Stimulated activated CD4-positive, alpha-beta T cell treated with anti-CD3 and anti-CD28 coated beads, Interleukin-2, amount 100 ng/mL, for 48 hours (primary cell): ENCODE results near the gene CYB561D1.
A peak's percentile ranks its signal among the peaks of the same experiment; 100 is the strongest.
"Not testable (repeated sequence)": the region's sequence is repeated elsewhere in the genome, so short reads cannot be mapped to it uniquely, and the experiment has no call there.

Experiments
- DNase-seq, 2 donors: peaks; one replicate each; pipeline ENCODE4 v3.0.0-alpha.2; 2020

CYB561D1 gene

GRCh38 chr1:109493805-109494539 is at the start of gene CYB561D1:
Gene CYB561D1 (plus strand): TSS chr1:109494094. CDS start chr1:109494140, 46 bp downstream.
- peak; percentile 92 to 93 for DNase-seq

GRCh38 chr1:109444346-109444745 is 49.5 kb upstream of the CYB561D1 start:
- no peak for DNase-seq

- not testable (repeated sequence) for DNase-seq
Observed at GRCh38 chr1:109445949-109446695, 47.8 kb upstream of the CYB561D1 start.

- no peak for DNase-seq
Observed at GRCh38 chr1:109447524-109447923, 46.4 kb upstream of the CYB561D1 start.

- no peak for DNase-seq
Observed at GRCh38 chr1:109454497-109455133, 39.3 kb upstream of the CYB561D1 start.

- DNase-seq, result no peak
Observed at GRCh38 chr1:109457819-109458218, 36.1 kb upstream of the CYB561D1 start.

GRCh38 chr1:109466125-109466451 is 27.8 kb upstream of the CYB561D1 start:
- DNase-seq, result no peak

GRCh38 chr1:109466452-109467300 is 27.2 kb upstream of the CYB561D1 start, which contains the start of gene SYPL2:
Gene SYPL2 (plus strand): TSS chr1:109466546. CDS start chr1:109466844, 298 bp downstream.
- no peak for DNase-seq

- no peak for DNase-seq
Observed at GRCh38 chr1:109467301-109467777, 26.6 kb upstream of the CYB561D1 start.

GRCh38 chr1:109468061-109468460 is 25.8 kb upstream of the CYB561D1 start:
- DNase-seq, result no peak

GRCh38 chr1:109468903-109469302 is 25.0 kb upstream of the CYB561D1 start:
- DNase-seq, result no peak

GRCh38 chr1:109470245-109470644 is 23.6 kb upstream of the CYB561D1 start:
- DNase-seq, result no peak

GRCh38 chr1:109472779-109473178 is 21.1 kb upstream of the CYB561D1 start:
- no peak for DNase-seq

- DNase-seq, result not testable (repeated sequence)
Observed at GRCh38 chr1:109473284-109474057, 20.4 kb upstream of the CYB561D1 start.

GRCh38 chr1:109474697-109475096 is 19.2 kb upstream of the CYB561D1 start:
- no peak for DNase-seq

- no peak for DNase-seq
Observed at GRCh38 chr1:109475261-109475660, 18.6 kb upstream of the CYB561D1 start.

- DNase-seq, result no peak
Observed at GRCh38 chr1:109476825-109477224, 17.1 kb upstream of the CYB561D1 start.

- no peak for DNase-seq
Observed at GRCh38 chr1:109477821-109478220, 16.1 kb upstream of the CYB561D1 start.

- no peak for DNase-seq
Observed at GRCh38 chr1:109478806-109479205, 15.1 kb upstream of the CYB561D1 start.

- no peak for DNase-seq
Observed at GRCh38 chr1:109479311-109479710, 14.6 kb upstream of the CYB561D1 start.

GRCh38 chr1:109479901-109480300 is 14.0 kb upstream of the CYB561D1 start:
- DNase-seq, result no peak

GRCh38 chr1:109481646-109482045 is 12.2 kb upstream of the CYB561D1 start:
- DNase-seq, result no peak
